Gastroesophageal sphincter (tissue), 3 donors: Measurements from ENCODE around the gene NPIPB8.

Source experiments
- CTCF ChIP-seq, 4 experiments: fragments of 200-600 bp in 2 of 4; fragments of 450-650 bp in 2 of 4; sonication (generic) in 1 of 4; IDR thresholded peaks; one replicate each; pipeline ENCODE4 v1.5.1; 2017 to 2019; ENCODE audit warnings: antibody characterized with exemption in 4 of 4, mild to moderate bottlenecking in 2 of 4, moderate library complexity in 2 of 4
- EP300 ChIP-seq: sonication (generic); formaldehyde crosslinking; IDR thresholded peaks from one replicate; pipeline ENCODE4 v1.6.1; 2017; ENCODE audit warnings: antibody characterized with exemption, mild to moderate bottlenecking

DNA sequence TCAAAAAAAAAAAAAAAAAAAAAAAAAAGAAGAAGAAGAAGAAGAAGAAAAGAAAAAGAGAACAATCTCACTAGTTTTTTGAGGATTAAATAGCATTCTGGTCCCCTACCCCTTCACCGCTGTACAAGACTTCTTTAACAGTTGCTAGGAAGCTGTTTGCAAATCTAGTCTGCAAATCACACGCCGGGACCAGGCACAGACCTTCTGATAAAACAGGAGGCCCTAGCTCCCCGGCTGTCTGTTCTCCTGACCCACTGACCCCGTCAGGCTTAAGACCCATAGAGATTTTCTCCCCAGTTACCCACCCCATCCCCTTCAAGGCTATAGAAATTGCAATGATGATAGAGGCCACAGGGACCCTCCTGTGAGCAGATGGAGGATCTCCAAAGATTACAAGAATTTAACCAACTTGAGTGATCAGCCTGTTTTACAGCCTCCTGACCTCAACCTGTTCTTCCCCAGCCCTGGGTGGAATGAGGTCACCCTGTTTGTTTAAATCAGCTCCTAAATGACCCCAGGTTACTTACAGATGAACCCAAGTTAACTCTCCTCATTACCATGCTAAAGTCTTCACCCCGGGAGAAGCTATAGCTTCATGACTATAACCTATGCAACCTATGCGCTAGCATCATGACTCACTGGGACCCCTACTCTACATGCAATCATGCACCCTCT, 16.2 kb upstream of the NPIPB8 start:
- TF ChIP-seq CTCF (IDR thresholded peaks at IDR 0.05) (no peak), EP300 (no peak)
